ENCODE measurements around the gene TMEM150B. TPM values are rescaled to one million over a fixed set of nuclear protein-coding genes. Genes with fewer than 3 reads are reported as not detected.

Gene TMEM150B
- total and polyA plus RNA-seq, 12 donors: 0.11 to 20.8 (median 5.4) TPM

DNA sequence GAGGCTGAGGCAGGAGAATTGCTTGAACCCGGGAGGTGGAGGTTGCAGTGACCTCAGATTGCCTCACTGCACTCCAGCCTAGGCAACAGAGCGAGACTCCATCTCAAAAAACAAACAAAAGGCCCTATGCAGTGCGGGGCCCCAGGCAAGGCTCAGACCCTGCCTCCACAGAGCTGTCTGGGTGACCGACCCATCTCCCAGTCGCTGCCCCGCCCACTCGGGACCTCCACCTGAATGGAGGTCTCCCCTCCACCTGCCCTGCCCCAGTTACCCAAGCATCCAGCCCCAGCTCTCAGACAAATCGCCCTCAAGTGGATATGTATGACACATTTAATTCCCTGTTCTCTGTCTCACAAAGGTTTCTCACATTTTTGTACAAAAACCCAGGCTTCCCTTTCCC lies 40.1 kb upstream of the TMEM150B start:
- no peak for DNase-seq
- Histone ChIP-seq H3K36me3 (replicated peaks in 1 of 2) (no peaks in the 10 kb centered on the region), H3K4me3 (no peak overlapping the region), H3K27ac (no peak overlapping the region), H3K4me1 (replicated peaks in 1 of 2) (peaks cover 0 to 6% of the 10 kb centered on the region in 2 donors), H3K9me3 (replicated peaks in 1 of 3) (no peaks in the 10 kb centered on the region), H3K27me3 (peaks cover 22% of the 10 kb centered on the region)
- TF ChIP-seq CTCF (IDR thresholded peaks at IDR 0.05): no peak
- TF ChIP-seq POLR2A (IDR thresholded peaks at IDR 0.05): no peak
- 79 to 91% (median 85%) methylated on average over 7 to 8 of the region's 8 CpGs for WGBS, 4 donors
- intact Hi-C loops (cut with DNase I): no loop called here

GRCh38 chr19:55362990-55363716 lies 38.0 kb upstream of the TMEM150B start, which contains the start of gene GARIN5B:
GARIN5B (minus strand) TSS chr19:55363260; CDS start chr19:55363066, 194 bp downstream.
- no peak for TF ChIP-seq CTCF (IDR thresholded peaks at IDR 0.05)
- no peak for TF ChIP-seq POLR2A (IDR thresholded peaks at IDR 0.05)
- H3K27me3 ChIP-seq: peaks cover 4% of the 10 kb centered on the region
- H3K27ac ChIP-seq: no peak within 1 kb of the TSS
- H3K4me1 ChIP-seq (replicated peaks in 1 of 2): no peaks in the 10 kb centered on the region
- H3K36me3 ChIP-seq (replicated peaks in 1 of 2): no peaks in the 10 kb centered on the region
- H3K4me3 ChIP-seq: no peak within 1 kb of the TSS
- no peaks in the 10 kb centered on the region for H3K9me3 ChIP-seq (replicated peaks in 1 of 3)
- WGBS, 4 donors: 77 to 86% (median 84%) methylated on average over 14 to 27 of the region's 27 CpGs
- DNase-seq: no peak
- intact Hi-C loops (cut with DNase I): no loop called here

- TF ChIP-seq CTCF (IDR thresholded peaks at IDR 0.05): no peak
- no peak for TF ChIP-seq POLR2A (IDR thresholded peaks at IDR 0.05)
- H3K9me3 ChIP-seq (replicated peaks in 1 of 3): no peaks in the 10 kb centered on the region
- no peak overlapping the region for H3K27ac ChIP-seq
- intact Hi-C loops (cut with DNase I): no loop called here
- no peak for DNase-seq
- WGBS, 4 donors: 72 to 84% (median 80%) methylated on average over 7 to 38 of the region's 38 CpGs
- H3K27me3 ChIP-seq: no peaks in the 10 kb centered on the region
- no peaks in the 10 kb centered on the region for H3K4me1 ChIP-seq (replicated peaks in 1 of 2)
- no peak overlapping the region for H3K4me3 ChIP-seq
- no peaks in the 10 kb centered on the region for H3K36me3 ChIP-seq (replicated peaks in 1 of 2)
These were observed 37.2 kb upstream of the TMEM150B start for GRCh38 chr19:55362174-55362989.

GRCh38 chr19:55360902-55361301 lies 35.8 kb upstream of the TMEM150B start:
- intact Hi-C loops (cut with DNase I): no loop called here
- Histone ChIP-seq H3K4me1 (replicated peaks in 1 of 2) (no peaks in the 10 kb centered on the region), H3K27me3 (no peaks in the 10 kb centered on the region)

More at GRCh38 chr19:55360902-55361301, 35.8 kb upstream of the TMEM150B start:
- no peak for DNase-seq
- Histone ChIP-seq H3K27ac (no peak overlapping the region), H3K9me3 (replicated peaks in 1 of 3) (no peaks in the 10 kb centered on the region), H3K36me3 (replicated peaks in 1 of 2) (no peaks in the 10 kb centered on the region), H3K4me3 (no peak overlapping the region)
- TF ChIP-seq CTCF (IDR thresholded peaks at IDR 0.05): no peak
- no peak for TF ChIP-seq POLR2A (IDR thresholded peaks at IDR 0.05)
- WGBS, 4 donors: 88 to 95% (median 94%) methylated on average over 14 to 16 of the region's 16 CpGs

Data from adrenal gland (tissue), 12 donors.